ENCODE measurements around the gene PI4K2A.
A peak's percentile ranks its signal among the peaks of the same experiment; 100 is the strongest.
"Not testable (repeated sequence)": the region's sequence is repeated elsewhere in the genome, so short reads cannot be mapped to it uniquely, and the experiment has no call there.

The PI4K2A gene

DNA sequence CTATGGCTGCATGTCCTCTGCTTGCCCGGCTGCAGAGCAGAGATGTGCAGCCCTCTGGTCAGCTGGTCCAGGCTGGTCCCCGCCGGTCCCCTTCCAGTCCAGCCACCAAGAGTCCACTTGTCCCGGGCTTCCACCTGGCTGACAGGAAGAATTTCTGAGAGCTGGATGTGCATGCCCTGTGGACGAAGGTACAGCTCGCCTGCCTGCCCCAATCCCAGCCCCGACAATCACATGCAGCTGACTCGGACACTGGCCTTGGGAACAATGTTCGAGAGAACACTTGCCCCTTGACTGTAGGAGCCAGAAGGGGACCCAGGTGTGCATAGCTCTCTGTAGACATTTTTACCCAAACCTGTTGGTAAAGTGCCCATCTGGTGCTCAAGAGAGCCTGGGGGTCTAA, 34.8 kb downstream of the PI4K2A start:
- Histone ChIP-seq H3K9ac (ENCODE audit: low read depth, low read length) (no peak overlapping the region), H3K4me3 (ENCODE audit: low read depth, low read length) (no peak overlapping the region), H3K27ac (ENCODE audit: low read depth, low read length) (no peak overlapping the region), H3K36me3 (ENCODE audit: control insufficient read depth, insufficient read depth, low read length) (peaks cover 59% of the 10 kb centered on the region), H3K27me3 (ENCODE audit: control insufficient read depth, insufficient read depth, low read length) (no peaks in the 10 kb centered on the region), H3K4me1 (ENCODE audit: control insufficient read depth, insufficient read depth, low read length) (no peaks in the 10 kb centered on the region), H3K9me3 (ENCODE audit: control insufficient read depth, insufficient read depth, low read length) (no peaks in the 10 kb centered on the region)

- Histone ChIP-seq H3K9me3 (ENCODE audit: control insufficient read depth, insufficient read depth, low read length) (no peaks in the 10 kb centered on the region), H3K36me3 (ENCODE audit: control insufficient read depth, insufficient read depth, low read length) (peaks cover 51% of the 10 kb centered on the region), H3K27me3 (ENCODE audit: control insufficient read depth, insufficient read depth, low read length) (no peaks in the 10 kb centered on the region), H3K9ac (ENCODE audit: low read depth, low read length) (no peak overlapping the region), H3K4me3 (ENCODE audit: low read depth, low read length) (no peak overlapping the region), H3K27ac (ENCODE audit: low read depth, low read length) (no peak overlapping the region), H3K4me1 (ENCODE audit: control insufficient read depth, insufficient read depth, low read length) (no peaks in the 10 kb centered on the region)
These were observed 36.5 kb downstream of the PI4K2A start for GRCh38 chr10:97676770-97677581.

- no peak overlapping the region for H3K9ac ChIP-seq (ENCODE audit: low read depth, low read length)
- H3K27ac ChIP-seq (ENCODE audit: low read depth, low read length), result no peak overlapping the region
- no peak overlapping the region for H3K4me3 ChIP-seq (ENCODE audit: low read depth, low read length)
- no peaks in the 10 kb centered on the region for H3K27me3 ChIP-seq (ENCODE audit: control insufficient read depth, insufficient read depth, low read length)
- no peaks in the 10 kb centered on the region for H3K9me3 ChIP-seq (ENCODE audit: control insufficient read depth, insufficient read depth, low read length)
- peaks cover 32% of the 10 kb centered on the region for H3K36me3 ChIP-seq (ENCODE audit: control insufficient read depth, insufficient read depth, low read length)
- H3K4me1 ChIP-seq (ENCODE audit: control insufficient read depth, insufficient read depth, low read length), result peaks cover 7% of the 10 kb centered on the region; the same call in 1 of the 2 replicates
These were observed 39.1 kb downstream of the PI4K2A start for GRCh38 chr10:97679594-97679993.

GRCh38 chr10:97682042-97682441, 41.6 kb downstream of the PI4K2A start:
- H3K4me1 ChIP-seq (ENCODE audit: control insufficient read depth, insufficient read depth, low read length), result peaks cover 11% of the 10 kb centered on the region
- H3K9me3 ChIP-seq (ENCODE audit: control insufficient read depth, insufficient read depth, low read length), result no peaks in the 10 kb centered on the region
- H3K27me3 ChIP-seq (ENCODE audit: control insufficient read depth, insufficient read depth, low read length), result 0 out of 2 replicates have a peak, but pooled peaks cover 2% of the 10 kb centered on the region
- H3K9ac ChIP-seq (ENCODE audit: low read depth, low read length), result no peak overlapping the region
- no peak overlapping the region for H3K27ac ChIP-seq (ENCODE audit: low read depth, low read length)
- peaks cover 15% of the 10 kb centered on the region for H3K36me3 ChIP-seq (ENCODE audit: control insufficient read depth, insufficient read depth, low read length)
- H3K4me3 ChIP-seq (ENCODE audit: low read depth, low read length), result no peak overlapping the region

DNA sequence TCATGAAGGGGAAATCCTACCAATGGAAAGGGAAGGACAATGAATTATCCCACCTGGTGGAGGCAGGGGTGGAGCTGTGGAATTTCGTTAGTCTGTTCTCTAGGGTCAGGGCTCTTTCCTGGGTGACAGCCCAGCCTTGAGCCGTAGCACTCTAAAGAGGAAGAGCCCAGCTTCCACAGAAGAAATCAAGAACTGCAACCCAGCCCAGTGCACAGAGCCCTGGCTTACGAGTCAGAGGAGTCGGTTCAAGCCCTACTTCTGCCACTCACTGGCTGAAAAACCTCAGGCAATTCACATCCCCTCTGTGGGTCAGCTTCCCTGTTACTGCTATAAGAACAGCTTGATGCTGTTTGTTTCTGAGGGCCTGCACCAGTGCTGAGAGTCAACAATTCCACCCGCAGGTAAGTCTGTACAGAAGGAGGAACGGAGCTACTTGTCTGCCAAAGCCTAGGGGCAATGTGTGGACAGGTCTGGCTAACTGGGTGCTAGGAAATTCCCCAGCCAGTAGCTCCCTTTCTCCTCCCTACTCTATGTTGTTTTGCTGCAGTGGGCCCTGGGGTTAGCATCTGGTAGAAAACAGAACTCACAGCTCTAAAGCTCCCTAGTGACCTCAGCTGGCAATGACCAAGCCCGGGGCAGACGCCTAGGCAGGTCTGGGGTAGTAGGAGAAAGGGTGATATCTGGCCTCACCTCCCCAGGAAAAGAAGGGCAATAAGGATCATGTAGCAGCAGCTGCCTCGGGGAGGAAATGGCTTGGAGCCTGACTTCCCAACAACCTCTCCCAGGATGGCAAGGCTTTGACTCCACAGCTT, 43.3 kb downstream of the PI4K2A start:
- H3K9ac ChIP-seq (ENCODE audit: low read depth, low read length), result no peak overlapping the region

GRCh38 chr10:97684368-97684713, 43.9 kb downstream of the PI4K2A start:
- Histone ChIP-seq H3K4me1 (ENCODE audit: control insufficient read depth, insufficient read depth, low read length) (peaks cover 20% of the 10 kb centered on the region), H3K27ac (ENCODE audit: low read depth, low read length) (peak overlapping the region; percentile 12)
- not testable (repeated sequence) for H3K9ac ChIP-seq (ENCODE audit: low read depth, low read length); H3K9me3 ChIP-seq (ENCODE audit: control insufficient read depth, insufficient read depth, low read length); H3K4me3 ChIP-seq (ENCODE audit: low read depth, low read length); H3K27me3 ChIP-seq (ENCODE audit: control insufficient read depth, insufficient read depth, low read length); H3K36me3 ChIP-seq (ENCODE audit: control insufficient read depth, insufficient read depth, low read length)

More for the DNA sequence above, 43.3 kb downstream of the PI4K2A start:
- H3K27ac ChIP-seq (ENCODE audit: low read depth, low read length), result peak overlapping the region; percentile 46
- H3K4me1 ChIP-seq (ENCODE audit: control insufficient read depth, insufficient read depth, low read length), result peaks cover 20% of the 10 kb centered on the region
- no peaks in the 10 kb centered on the region for H3K36me3 ChIP-seq (ENCODE audit: control insufficient read depth, insufficient read depth, low read length)
- H3K27me3 ChIP-seq (ENCODE audit: control insufficient read depth, insufficient read depth, low read length), result peaks cover 9% of the 10 kb centered on the region; the same call in 1 of the 2 replicates
- H3K4me3 ChIP-seq (ENCODE audit: low read depth, low read length), result no peak overlapping the region
- H3K9me3 ChIP-seq (ENCODE audit: control insufficient read depth, insufficient read depth, low read length), result no peaks in the 10 kb centered on the region

DNA sequence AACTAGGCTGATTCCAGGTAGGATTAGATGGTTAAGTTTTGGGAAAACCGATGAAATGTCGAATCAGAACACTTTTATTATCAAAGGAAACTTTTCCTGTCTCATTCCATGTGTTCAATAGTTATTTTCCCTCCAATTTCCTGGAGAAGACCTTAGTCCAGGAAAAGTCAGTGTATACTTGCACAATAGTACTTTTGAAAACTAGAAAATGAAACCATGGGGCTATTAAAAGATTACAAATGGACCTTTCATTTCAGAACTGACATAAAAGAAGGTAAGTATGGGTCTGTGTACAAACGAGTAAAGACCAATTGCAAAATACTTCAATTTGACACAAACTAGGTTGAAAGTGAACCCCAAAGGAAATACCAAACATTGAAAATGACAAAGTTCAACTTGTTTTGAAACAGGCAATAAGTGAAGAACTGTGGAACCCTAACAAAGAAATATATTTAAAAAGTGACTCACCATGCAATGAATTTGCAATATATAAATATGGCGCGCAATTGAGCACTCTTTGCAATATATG, 44.5 kb downstream of the PI4K2A start:
- H3K36me3 ChIP-seq (ENCODE audit: control insufficient read depth, insufficient read depth, low read length), result no peaks in the 10 kb centered on the region
- no peak overlapping the region for H3K27ac ChIP-seq (ENCODE audit: low read depth, low read length)
- no peaks in the 10 kb centered on the region for H3K9me3 ChIP-seq (ENCODE audit: control insufficient read depth, insufficient read depth, low read length)
- H3K9ac ChIP-seq (ENCODE audit: low read depth, low read length), result no peak overlapping the region
- H3K27me3 ChIP-seq (ENCODE audit: control insufficient read depth, insufficient read depth, low read length), result peaks cover 9% of the 10 kb centered on the region; the same call in 1 of the 2 replicates
- H3K4me3 ChIP-seq (ENCODE audit: low read depth, low read length), result no peak overlapping the region
- H3K4me1 ChIP-seq (ENCODE audit: control insufficient read depth, insufficient read depth, low read length), result peaks cover 20% of the 10 kb centered on the region

GRCh38 chr10:97685395-97685958, 45.0 kb downstream of the PI4K2A start:
- Histone ChIP-seq H3K9ac (ENCODE audit: low read depth, low read length) (no peak overlapping the region), H3K27me3 (ENCODE audit: control insufficient read depth, insufficient read depth, low read length) (peaks cover 9% of the 10 kb centered on the region; the same call in 1 of the 2 replicates), H3K36me3 (ENCODE audit: control insufficient read depth, insufficient read depth, low read length) (no peaks in the 10 kb centered on the region), H3K27ac (ENCODE audit: low read depth, low read length) (no peak overlapping the region), H3K4me3 (ENCODE audit: low read depth, low read length) (no peak overlapping the region), H3K4me1 (ENCODE audit: control insufficient read depth, insufficient read depth, low read length) (peaks cover 20% of the 10 kb centered on the region), H3K9me3 (ENCODE audit: control insufficient read depth, insufficient read depth, low read length) (no peaks in the 10 kb centered on the region)

- Histone ChIP-seq H3K4me1 (ENCODE audit: control insufficient read depth, insufficient read depth, low read length) (peaks cover 20% of the 10 kb centered on the region), H3K4me3 (ENCODE audit: low read depth, low read length) (peak overlapping the region; percentile 83), H3K9ac (ENCODE audit: low read depth, low read length) (peak overlapping the region; percentile 80), H3K27me3 (ENCODE audit: control insufficient read depth, insufficient read depth, low read length) (peaks cover 9% of the 10 kb centered on the region; the same call in 1 of the 2 replicates), H3K27ac (ENCODE audit: low read depth, low read length) (peak overlapping the region; percentile 82), H3K36me3 (ENCODE audit: control insufficient read depth, insufficient read depth, low read length) (no peaks in the 10 kb centered on the region), H3K9me3 (ENCODE audit: control insufficient read depth, insufficient read depth, low read length) (no peaks in the 10 kb centered on the region)
These were observed 46.0 kb downstream of the PI4K2A start for GRCh38 chr10:97686301-97686961.

DNA sequence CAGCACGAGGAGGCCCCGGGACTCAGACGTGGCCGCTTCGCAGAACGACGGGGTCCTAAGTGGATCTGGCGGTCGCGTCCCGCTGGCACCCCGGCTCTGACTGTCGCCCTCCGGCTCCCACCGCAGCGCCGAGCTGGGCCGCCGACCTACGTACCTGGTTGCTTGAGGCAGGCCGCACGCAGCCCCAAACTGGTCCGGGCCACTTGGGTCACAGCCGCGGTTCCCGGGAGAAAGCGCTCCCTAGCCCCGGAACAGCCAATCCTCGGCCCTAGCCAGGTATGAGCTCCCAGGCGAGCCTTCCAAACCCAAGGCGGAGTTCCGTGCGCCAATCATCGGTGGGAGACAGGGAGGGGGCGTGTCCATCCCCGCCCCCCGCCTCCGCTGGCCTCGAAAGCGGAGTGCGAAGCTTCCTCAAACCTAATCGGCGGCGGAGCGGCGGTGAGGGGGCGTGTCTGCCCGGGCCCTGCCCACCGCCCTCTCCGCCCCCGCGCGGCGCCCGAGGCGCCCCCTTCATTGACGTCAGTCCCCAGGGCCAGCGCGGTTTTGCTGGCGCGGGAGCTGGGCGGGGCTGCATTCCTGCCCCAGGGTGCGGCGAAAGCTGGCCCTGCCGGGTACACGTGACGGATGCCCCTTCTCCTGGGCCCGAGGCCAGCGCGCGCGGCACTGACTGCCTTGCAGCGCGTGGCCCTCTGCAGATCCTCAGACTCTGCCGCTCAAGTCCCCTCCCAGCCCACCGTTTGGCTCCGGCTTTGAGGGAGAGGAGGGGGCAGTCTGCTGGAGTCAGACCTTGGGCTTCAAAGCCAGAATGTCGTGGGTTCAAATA, 46.7 kb downstream of the PI4K2A start, which contains the start of gene AVPI1:
TSS of gene AVPI1 (minus strand) at position 280 of the 823 bp plus-strand sequence. CDS start 7,336 bp downstream, outside the sequence.
- Histone ChIP-seq H3K4me3 (ENCODE audit: low read depth, low read length) (peak within 1 kb of the TSS; percentile 83), H3K9me3 (ENCODE audit: control insufficient read depth, insufficient read depth, low read length) (no peaks in the 10 kb centered on the region), H3K27ac (ENCODE audit: low read depth, low read length) (peak within 1 kb of the TSS; percentile 82), H3K9ac (ENCODE audit: low read depth, low read length) (peak within 1 kb of the TSS; percentile 80), H3K36me3 (ENCODE audit: control insufficient read depth, insufficient read depth, low read length) (no peaks in the 10 kb centered on the region), H3K27me3 (ENCODE audit: control insufficient read depth, insufficient read depth, low read length) (peaks cover 9% of the 10 kb centered on the region; the same call in 1 of the 2 replicates), H3K4me1 (ENCODE audit: control insufficient read depth, insufficient read depth, low read length) (peaks cover 20% of the 10 kb centered on the region)
